K562 (cell line): ENCODE measurements around the gene CDT1. TPM values are rescaled to one million over a fixed set of nuclear protein-coding genes. Genes with fewer than 3 reads are reported as not detected.
A peak's percentile ranks its signal among the peaks of the same experiment; 100 is the strongest.

ENCODE experiments used
- ATAC-seq: fragments of 200-7000 bp; cut with Tn5 transposase; 3 replicates; pipeline ENCODE4 v1.9.1; 2020; ENCODE audit warnings: moderate library complexity
- BruUV-seq: library from RNA; stranded (reverse); fragments of 400-500 nt; replicated peaks from 2 replicates; lab custom pipeline; 2021; lab: Mats Ljungman, UMichigan
- CTCF ChIA-PET: fragments of 300-600 bp; formaldehyde crosslinking; extraction: SDS; loops from one replicate; lab custom pipeline; 2021; ENCODE audit warnings: low intra/inter-chr PET ratio; lab: Yijun Ruan, JAX
- POLR2A ChIA-PET: fragments of 300-600, 350-650 bp; sonication (Branson Sonifier 250); formaldehyde crosslinking; extraction: SDS; loops from one replicate; lab custom pipeline; 2021; ENCODE audit warnings: antibody characterized with exemption, inconsistent platforms; lab: Yijun Ruan, JAX
- DNase-seq, 4 experiments: peaks; one replicate each; pipeline versions ENCODE4 v3.0.0 to v3.0.0-alpha.2; 2011 to 2018; ENCODE audit warnings: low spot score in 3 of 4, mixed read lengths in 3 of 4; ENCODE audit errors: extremely low read depth in 1 of 4
- FAIRE-seq: peaks from 2 replicates; lab custom pipeline; 2011; peaks lifted over from hg19 to GRCh38; lab: Jason Lieb, UNC
- H2AFZ ChIP-seq: 2 replicates; pipeline ENCODE4 v1.6.0; 2011; ENCODE audit warnings: low read depth, low read length, control low read depth, inconsistent platforms
- H3K27ac ChIP-seq: fragments of 200-600 bp; 3 replicates; pipeline ENCODE4 v1.8.0; 2011; ENCODE audit warnings: low read depth, mild to moderate bottlenecking, control low read depth, inconsistent platforms, low read length, moderate library complexity, mixed read lengths; ENCODE audit errors: extremely low read depth
- H3K27me3 ChIP-seq, 2 experiments: fragments of 300-600 bp in 1 of 2; 2 replicates in 1 of 2; 3 replicates in 1 of 2; pipeline versions ENCODE4 v1.6.0 to v1.8.0; 2011; ENCODE audit warnings: inconsistent platforms in 2 of 2, low read length in 2 of 2, mild to moderate bottlenecking in 1 of 2, mixed read lengths in 1 of 2, moderate library complexity in 1 of 2; ENCODE audit not compliant: control insufficient read depth in 2 of 2, insufficient read depth in 2 of 2
- H3K36me3 ChIP-seq: fragments of 300-600 bp; 3 replicates; pipeline ENCODE4 v1.8.0; 2011; ENCODE audit warnings: mild to moderate bottlenecking, low read length, inconsistent platforms; ENCODE audit not compliant: control insufficient read depth, insufficient read depth
- H3K4me1 ChIP-seq, 2 experiments: fragments of 200-600 bp in 1 of 2; replicated peaks in 1 of 2; 2 replicates in 1 of 2; 3 replicates in 1 of 2; pipeline versions ENCODE4 v1.5.1 to v1.8.0; 2011; ENCODE audit warnings: inconsistent platforms in 2 of 2, low read length in 2 of 2, mild to moderate bottlenecking in 1 of 2, mixed read lengths in 1 of 2, moderate library complexity in 1 of 2; ENCODE audit not compliant: control insufficient read depth in 2 of 2, insufficient read depth in 2 of 2
- H3K4me2 ChIP-seq: 2 replicates; pipeline ENCODE4 v1.6.1; 2011; ENCODE audit warnings: low read length, control low read depth, inconsistent platforms, mixed read lengths; ENCODE audit not compliant: insufficient read depth
- H3K4me3 ChIP-seq: fragments of 200-600 bp; sonication (generic), shearing (Covaris generic); 2 replicates; pipeline ENCODE4 v1.5.1; 2016; ENCODE audit warnings: control low read depth, inconsistent platforms
- H3K79me2 ChIP-seq: fragments of 200-600 bp; 3 replicates; pipeline ENCODE4 v1.8.0; 2011; ENCODE audit warnings: low read length, inconsistent platforms; ENCODE audit not compliant: control insufficient read depth, insufficient read depth
- H3K9ac ChIP-seq, 2 experiments: 2 replicates each; pipeline versions ENCODE4 v1.6.0 to v1.6.1; 2011; ENCODE audit warnings: low read depth in 2 of 2, low read length in 2 of 2, control low read depth in 1 of 2, inconsistent platforms in 1 of 2, mild to moderate bottlenecking in 1 of 2, mixed read lengths in 1 of 2; ENCODE audit not compliant: insufficient read depth in 1 of 2
- H3K9me1 ChIP-seq: one replicate; pipeline ENCODE4 v1.6.0; 2011; ENCODE audit warnings: inconsistent platforms, mild to moderate bottlenecking, low read length, moderate library complexity; ENCODE audit not compliant: control insufficient read depth, insufficient read depth
- H3K9me3 ChIP-seq: replicated peaks from 2 replicates; pipeline ENCODE4 v1.5.1; 2011; ENCODE audit warnings: low read depth, low read length, inconsistent platforms; ENCODE audit not compliant: control insufficient read depth, insufficient read depth
- H4K20me1 ChIP-seq: replicated peaks from 2 replicates; pipeline ENCODE4 v1.6.1; 2011; ENCODE audit warnings: low read length, inconsistent platforms, mixed read lengths; ENCODE audit not compliant: control insufficient read depth, insufficient read depth
- CAMTA2 ChIP-seq: fragments of 250-450 bp; sonication (Bioruptor Pico); conservative IDR thresholded peaks from 2 replicates; pipeline ENCODE4 v1.5.1; 2022
- MEIS2 ChIP-seq: fragments of 450-650 bp; IDR thresholded peaks from 2 replicates; pipeline ENCODE4 v1.6.1; 2014; ENCODE audit warnings: mild to moderate bottlenecking; ENCODE audit not compliant: partially characterized antibody
- POLR2G ChIP-seq: fragments of 200-400 bp; formaldehyde crosslinking; IDR thresholded peaks from 2 replicates; pipeline ENCODE4 v1.6.1; 2017; ENCODE audit warnings: low read depth, mild to moderate bottlenecking, antibody characterized with exemption, low read length, moderate library complexity
- SRSF1 ChIP-seq: fragments of 200-400 bp; formaldehyde crosslinking; IDR thresholded peaks from 2 replicates; pipeline ENCODE4 v1.6.1; 2017; ENCODE audit warnings: mild to moderate bottlenecking, low read depth, low read length, moderate library complexity
- WGBS: fragments of 100-300 bp; shearing (Covaris generic); methylation state at CpG from one replicate; pipeline ENCODE4 v1.1.6; 2016; ENCODE audit warnings: low coverage, mixed read lengths; ENCODE audit not compliant: insufficient coverage; ENCODE audit errors: missing lambda C conversion rate; 5-methylcytosine and 5-hydroxymethylcytosine counted together
- in situ Hi-C: fragments of 300-500 bp; cut with MboI; formaldehyde crosslinking; loops from 4 replicates; pipeline ENCODE4 v1.15.0; 2018; ENCODE audit warnings: inconsistent platforms, mixed read lengths
- intact Hi-C: fragments of 100-400 bp; cut with micrococcal nuclease; formaldehyde crosslinking; loops from 2 replicates; pipeline ENCODE4 v1.14.2; 2022
- polyA plus RNA-seq, 8 experiments: library from polyadenylated mRNA; depleted of rRNA in 4 of 8; stranded (reverse) in 5 of 8; unstranded in 3 of 8; fragments of >200 nt; fragmentation: Nextera tagmentation in 2 of 8; fragmentation: Illumina TruSeq in 1 of 8; extraction: Ambion mirVana in 2 of 8; extraction: Trizol in 1 of 8; gene quantifications; 2 replicates each; pipeline versions ENCODE4 v1.2.1 to v1.2.3, GENCODE V29; 2011 to 2014; ENCODE audit warnings: inconsistent platforms in 1 of 8, missing spikeins in 1 of 8
- total RNA-seq, 7 experiments: library from RNA; depleted of rRNA in 6 of 7; stranded (reverse); fragments of >200 nt in 6 of 7; fragmentation: Illumina TruSeq in 2 of 7; extraction: Trizol in 2 of 7; gene quantifications; 2 replicates each; pipeline versions ENCODE4 v1.2.1 to v1.2.3, GENCODE V29; 2011 to 2021; ENCODE audit warnings: low replicate concordance in 1 of 7

Gene CDT1
- total and polyA plus RNA-seq, 9 of the 15 experiments (the other 6 are each of a cell fraction or from before 2014, with no cell fraction given), result 0.92 to 178 (median 14.2) TPM

DNA sequence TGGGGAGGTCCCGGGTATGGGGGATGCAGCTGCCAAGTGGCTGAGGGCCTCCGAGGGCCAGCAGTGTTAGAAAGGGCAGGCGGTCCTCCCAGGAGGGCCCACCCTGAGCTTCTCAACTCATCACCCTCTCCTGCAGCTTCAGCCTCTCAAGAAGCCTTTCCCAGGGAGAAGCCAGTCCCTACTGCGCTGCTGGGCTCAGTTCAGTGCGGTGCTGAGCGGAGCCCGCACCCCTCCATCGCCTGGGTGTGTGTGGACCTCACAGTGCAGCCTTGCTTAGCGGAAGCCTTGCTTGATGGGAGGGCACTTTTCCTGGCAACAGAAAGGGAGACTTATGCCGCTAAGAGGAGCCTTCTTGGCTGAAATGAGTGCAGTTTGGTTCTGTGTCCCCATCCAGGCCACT, 11.6 kb downstream of the CDT1 start:
- in situ Hi-C loops, result loop anchor here (10.0 kb wide), 1 partner anchor 400 kb away; the partner anchor contains the start of gene ZNF778
- POLR2A ChIA-PET, result interaction anchor here (0.6 to 0.8 kb wide), 3 partner anchors 11 to 423 kb away, joined by 3 read pairs; no protein-coding TSS in a partner anchor
- no peak for DNase-seq
- CTCF ChIA-PET, result interaction anchor here (1.0 kb wide), 1 partner anchor 352 kb away, joined by 8 read pairs; no protein-coding TSS in a partner anchor
- intact Hi-C loops, result loop anchor here (10.0 kb wide), 1 partner anchor 190 kb away; no protein-coding TSS in a partner anchor
- Histone ChIP-seq H3K9me1 (no peaks in the 10 kb centered on the region), H3K4me2 (no peak overlapping the region), H3K27ac (no peak overlapping the region), H3K9ac (peak overlapping the region in 1 of 2 experiments; percentile 50; a peak in 2 of 4 replicates), H3K4me3 (no peak overlapping the region), H3K4me1 (peaks cover 7 to 70% of the 10 kb centered on the region in 2 experiments), H3K9me3 (no peaks in the 10 kb centered on the region), H3K79me2 (peaks cover 16% of the 10 kb centered on the region), H3K27me3 (no peaks in the 10 kb centered on the region), H4K20me1 (peaks cover 10% of the 10 kb centered on the region; the same call in 1 of the 2 replicates), H3K36me3 (peaks cover 9% of the 10 kb centered on the region; the same call in 2 of the 3 replicates), H2AFZ (no peak overlapping the region)
- no TSS peak for BruUV-seq
- TF ChIP-seq SRSF1 (no peak), POLR2G (0 out of 2 replicates have a peak, but pooled peaks have one; percentile 1), MEIS2 (no peak), CAMTA2 (no peak)
- no peak for ATAC-seq
- WGBS, result 85% methylated on average over 9 of the region's 10 CpGs
- FAIRE-seq, result no peak
